Stimulated activated CD8-positive, alpha-beta memory T cell treated with anti-CD3 and anti-CD28 coated beads, Interleukin-7, amount 100 ng/mL, for 24 hours (primary cell): Measurements from ENCODE around the gene ROBO4.

Experiments used
- DNase-seq: peaks from one replicate; pipeline ENCODE4 v3.0.0-alpha.2; 2020; ENCODE audit warnings: low read depth

The ROBO4 gene

DNA sequence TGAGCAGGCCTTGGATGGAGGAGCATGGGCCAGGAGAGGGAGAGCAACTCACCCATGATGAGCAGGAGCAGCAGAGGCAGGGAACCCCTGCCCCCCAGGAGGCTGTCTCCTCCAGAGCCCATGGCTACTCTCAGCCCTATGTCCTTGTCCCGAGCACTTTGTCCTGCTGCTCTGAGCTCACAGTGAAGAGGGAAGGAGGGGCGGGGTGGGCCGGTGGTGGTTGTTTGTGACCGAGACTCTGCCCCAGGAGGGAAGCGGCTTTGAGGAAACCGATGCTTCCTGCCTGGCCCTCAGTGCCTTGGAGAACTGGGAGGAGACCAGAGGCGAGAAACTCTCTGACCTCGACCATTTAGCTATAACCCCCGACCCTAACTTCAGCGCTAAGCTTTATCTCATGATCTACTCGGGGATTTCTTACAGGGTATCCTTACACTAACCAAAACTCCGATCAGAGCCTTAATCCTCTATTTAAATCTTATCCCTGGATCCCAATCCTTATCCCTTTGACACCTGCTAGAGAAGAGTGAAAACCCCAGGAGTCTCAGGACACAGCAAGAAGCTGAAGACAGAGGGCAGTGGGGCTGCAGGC is at the start of gene ROBO4:
Gene ROBO4, minus strand, starts transcription at position 192 of the 589 bp plus-strand sequence. Its CDS starts 70 bp downstream, at position 122.
- DNase-seq = no peak

DNA sequence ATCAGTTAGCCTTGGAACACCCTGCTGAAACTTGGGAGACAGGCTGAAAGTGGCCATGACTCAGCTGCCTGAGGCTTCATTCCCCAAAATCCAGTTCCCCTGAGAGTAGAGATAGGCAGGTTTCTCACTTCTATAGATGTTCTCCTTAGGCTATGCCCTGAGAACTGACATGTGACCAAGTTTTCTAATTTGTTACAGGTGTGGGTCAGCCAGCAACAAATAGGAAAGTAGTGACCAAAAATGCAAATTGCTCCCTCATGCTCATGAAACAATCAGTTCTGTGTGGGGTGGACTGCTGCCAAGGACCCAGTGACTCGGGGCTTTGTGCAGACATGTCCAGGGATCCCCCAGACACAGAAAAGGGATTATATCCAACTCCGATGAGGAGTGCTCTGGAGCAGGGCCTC is 49.1 kb upstream of the ROBO4 start:
- no peak for DNase-seq

DNA sequence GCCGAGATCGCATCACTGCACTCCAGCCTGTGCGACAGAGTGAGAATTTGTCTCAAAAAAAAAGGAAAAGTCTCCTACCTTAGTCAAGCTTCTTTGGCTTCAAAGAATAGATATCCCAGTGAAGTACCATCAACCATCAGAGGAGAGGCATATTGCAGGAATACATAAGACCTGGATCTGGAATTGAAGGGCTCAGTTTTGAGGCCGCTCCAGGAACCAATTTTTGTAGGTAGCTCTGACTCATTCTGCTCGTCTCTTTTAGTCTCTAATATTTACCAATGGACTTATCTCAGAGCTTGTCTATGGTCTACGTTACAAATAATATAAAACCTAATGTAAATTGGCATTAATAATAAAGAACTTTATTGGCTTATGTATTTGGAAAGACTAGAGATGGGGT is 48.2 kb upstream of the ROBO4 start:
- no peak for DNase-seq

DNA sequence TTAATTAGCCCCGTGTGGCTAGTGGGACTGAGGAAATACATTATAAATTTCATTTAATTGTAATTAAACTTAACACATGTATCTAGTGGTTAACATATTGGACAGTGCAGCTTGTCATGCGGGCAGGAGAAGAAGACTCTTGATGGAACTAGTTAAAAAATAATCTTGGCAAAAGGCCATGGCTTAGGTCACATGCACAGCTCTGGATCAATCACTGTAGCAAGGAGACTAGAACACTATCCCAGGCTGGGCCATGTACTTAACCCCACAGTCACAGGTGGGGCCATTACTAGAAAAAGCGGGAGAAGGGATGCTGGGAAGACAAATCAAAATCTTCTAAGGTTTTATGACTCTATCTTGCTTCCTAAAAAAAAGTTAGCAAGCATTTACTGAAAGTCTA is 46.9 kb upstream of the ROBO4 start:
- DNase-seq = no peak

DNA sequence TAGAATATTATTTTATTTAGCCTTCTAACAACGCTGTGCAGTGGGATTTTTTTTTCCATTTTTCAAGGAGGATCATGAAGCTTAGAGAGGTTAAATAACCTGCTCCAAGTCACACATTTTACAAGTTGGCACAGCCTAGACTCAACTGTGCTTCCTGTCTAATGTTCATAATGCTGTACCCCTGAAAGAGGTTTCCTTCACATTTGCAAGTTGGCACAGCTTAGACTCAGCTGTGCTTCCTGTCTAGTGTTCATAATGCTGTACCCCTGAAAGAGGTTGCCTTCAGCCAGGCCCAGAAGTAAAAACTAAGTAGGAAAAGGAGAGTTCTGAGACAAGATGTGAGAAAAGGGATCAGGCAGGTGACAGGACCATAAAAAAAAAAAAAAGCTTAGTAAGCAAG is 46.1 kb upstream of the ROBO4 start:
- no peak for DNase-seq

DNA sequence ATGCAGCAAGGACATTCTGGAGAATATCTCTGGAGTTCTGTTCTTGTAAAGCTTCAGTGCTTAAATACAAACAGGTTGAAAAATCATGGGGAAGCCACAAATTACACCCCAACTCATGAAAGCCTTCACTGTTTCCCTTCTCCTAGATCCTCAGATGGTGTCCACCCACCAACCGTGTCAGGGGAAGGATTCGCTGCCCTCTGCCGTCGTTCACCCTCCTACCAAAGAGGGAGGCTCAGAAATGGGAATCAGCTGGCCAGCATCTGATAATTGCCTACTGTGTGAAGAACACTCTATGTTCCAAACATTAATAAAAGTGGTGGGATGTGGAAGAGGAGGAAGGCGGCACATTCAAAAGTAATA is 45.6 kb upstream of the ROBO4 start:
- no peak for DNase-seq

DNA sequence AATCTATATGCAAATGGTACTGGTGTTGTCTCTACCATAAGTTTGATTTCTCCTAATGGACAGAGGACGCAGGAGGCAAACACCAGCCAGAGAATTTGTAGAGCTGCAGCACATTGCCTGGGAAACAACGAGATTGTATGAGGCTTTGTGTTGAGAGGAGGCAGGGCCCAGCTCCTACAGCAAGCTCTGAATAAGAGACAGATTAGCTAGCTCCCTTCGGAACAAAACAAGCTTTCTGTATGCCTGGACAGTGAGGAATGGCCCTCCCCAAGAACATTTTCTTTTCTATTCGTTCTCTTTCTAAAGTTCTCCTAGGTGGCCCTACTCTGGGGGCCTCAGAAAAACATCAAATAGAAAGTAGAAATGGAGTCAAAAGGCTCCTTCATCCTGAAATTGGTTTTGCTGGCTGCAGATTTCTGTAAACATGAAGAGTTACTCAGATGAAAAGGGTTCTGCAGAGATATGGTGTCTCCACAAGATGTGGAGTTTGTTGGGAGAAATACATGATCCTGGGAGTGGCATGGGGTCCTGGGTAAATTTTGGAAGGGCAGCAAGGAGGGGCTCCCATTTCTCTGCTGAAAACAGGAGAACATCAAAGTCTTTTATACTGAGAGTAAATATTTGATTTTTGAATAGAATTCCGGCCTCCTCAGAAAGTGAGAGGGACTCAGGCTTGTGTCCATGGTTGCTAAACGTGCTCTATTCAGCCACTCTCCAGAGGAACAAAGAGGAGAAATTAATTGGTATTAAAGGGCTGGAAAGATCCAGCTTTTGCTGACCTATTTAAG is 45.0 kb upstream of the ROBO4 start:
- no peak for DNase-seq

DNA sequence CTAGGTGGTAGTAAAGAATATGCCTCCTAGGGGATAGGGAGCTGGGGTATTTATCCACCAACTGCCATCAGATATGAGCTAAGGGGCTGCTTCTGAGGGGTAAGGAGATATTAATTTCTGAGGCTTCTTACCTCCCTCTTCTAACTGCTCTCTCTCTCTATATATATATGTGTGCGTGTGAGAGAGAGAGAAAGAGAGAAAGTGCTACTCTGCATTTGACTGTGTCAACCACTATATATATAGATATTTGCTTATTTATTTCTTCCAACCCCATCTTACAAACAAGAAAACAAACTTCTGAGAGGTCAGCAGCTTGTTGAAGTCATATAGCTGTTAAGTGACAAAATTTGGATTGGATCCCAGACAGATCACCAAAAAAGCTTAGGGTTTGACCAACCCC is 44.0 kb upstream of the ROBO4 start:
- no peak for DNase-seq

DNA sequence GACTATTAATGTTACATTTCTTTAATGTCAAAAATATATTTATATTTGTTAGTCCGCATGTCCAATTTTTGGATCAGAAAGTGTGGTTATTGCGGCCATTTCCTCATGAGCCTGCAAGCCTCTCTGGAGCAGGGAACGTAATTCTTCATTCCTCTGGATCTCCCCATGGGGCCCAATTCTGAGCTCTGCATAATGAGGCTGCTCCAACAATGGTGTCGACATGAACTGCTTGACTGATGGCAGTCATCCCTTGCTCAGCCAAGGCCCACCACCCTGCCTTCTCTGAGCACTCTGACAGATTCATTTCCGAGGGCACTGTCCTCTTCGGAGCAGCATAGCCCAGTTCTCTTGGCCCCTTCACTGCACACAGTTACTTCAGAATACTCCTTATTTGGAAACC is 41.3 kb upstream of the ROBO4 start:
- no peak for DNase-seq

DNA sequence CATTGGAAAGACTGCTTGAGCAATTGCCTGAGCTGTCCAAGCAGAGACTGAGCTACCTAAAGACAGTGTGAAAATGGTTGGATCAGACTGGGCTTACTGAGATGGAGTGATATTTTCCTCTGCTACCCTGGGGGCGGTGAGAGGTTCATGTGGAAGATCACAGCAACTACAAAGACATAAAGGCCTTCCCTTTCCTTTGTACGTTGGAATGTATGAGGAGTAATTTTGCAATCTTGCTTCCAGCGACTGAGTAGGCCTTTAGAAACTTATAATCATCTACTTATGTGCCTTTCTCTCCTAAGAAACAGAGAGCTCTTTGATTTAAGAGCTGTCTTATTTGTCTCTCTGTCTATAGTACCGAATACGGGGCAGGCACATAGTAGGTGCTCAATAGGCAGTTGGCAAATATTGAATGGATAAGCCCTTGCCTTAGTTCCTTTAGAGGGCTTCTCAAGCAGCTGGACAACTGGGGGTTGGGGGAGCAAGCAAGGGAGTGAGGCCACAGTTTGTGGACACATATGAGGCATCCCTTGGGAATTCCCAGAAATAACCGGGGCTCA is 40.6 kb upstream of the ROBO4 start:
- DNase-seq = no peak

DNA sequence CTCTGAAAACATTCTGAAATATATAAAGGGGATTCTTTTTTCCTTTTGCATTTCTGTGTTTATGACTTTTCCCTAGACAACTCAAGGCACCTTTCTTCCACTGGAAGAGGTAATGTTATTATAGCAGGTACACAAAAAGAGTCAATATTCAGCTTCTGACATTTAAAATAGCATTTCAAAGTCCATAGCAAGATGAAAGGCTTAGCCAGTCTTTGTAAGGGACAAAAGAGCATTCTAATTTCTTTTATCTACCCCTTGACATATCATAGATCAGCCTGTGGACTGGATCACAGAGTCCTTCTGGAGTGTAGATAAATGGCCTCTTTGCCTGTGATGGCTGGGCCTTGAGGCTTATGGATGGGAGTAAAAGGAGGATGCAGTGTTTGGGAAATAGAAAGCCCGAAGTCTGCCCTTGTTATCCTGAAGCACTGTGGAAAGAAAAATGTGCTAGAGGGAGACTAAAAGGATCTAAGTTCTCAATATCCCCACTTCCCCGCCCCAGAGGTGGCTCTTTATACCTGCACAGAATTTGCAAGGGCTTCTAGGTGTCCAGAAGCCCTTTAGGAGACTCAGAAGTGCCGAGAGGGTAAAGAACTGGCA is 39.8 kb upstream of the ROBO4 start:
- DNase-seq = no peak

DNA sequence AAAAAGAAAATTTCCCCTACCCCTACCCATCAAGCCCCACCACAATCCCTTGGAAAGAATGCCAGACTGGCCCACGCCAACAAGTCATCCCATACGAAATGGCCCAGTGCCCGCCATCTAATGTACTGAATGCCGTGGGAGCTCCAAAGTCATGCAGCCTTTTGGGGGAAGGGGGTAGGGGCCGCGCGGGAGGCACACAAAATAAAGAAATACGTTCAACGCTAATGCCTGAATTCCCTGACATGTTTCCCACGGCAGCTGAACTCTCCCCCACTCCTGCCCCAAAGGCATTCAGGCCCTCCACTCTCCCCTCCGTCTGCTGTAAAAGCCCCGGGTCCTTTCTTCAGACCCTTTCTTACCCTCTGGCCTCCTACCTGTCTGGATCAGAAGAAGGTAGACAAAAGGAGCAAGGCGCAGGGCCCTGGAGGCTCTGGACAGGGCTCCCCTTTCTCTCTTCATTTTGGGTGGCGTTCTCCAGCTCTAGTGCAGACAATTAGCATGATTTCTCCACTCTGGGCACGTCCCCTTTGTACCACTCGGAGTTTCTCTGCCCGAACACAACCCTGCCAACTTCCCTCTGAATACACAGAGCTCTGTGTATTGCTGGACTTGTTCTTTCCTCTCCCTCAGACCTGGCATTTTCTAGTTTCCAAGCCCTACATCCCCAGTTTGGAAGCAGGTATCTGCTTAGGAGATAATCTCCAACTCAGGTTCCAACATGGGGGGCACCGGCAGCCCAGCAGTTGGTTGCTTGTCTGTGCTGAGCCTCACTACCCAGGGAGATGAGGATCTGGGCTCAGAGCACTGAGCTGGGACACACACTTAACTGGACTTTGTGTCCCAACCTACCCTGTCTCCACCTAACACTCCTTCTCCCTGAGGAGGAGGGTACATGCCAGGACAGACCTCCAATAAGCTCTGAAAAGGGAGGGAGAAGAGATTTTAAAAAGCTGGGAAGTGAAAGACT is 38.2 kb upstream of the ROBO4 start, which contains the start of gene HEPACAM:
Gene HEPACAM, minus strand, starts transcription at position 500 of the 967 bp plus-strand sequence. Its CDS starts 41 bp downstream, at position 459.
- DNase-seq = no peak

DNA sequence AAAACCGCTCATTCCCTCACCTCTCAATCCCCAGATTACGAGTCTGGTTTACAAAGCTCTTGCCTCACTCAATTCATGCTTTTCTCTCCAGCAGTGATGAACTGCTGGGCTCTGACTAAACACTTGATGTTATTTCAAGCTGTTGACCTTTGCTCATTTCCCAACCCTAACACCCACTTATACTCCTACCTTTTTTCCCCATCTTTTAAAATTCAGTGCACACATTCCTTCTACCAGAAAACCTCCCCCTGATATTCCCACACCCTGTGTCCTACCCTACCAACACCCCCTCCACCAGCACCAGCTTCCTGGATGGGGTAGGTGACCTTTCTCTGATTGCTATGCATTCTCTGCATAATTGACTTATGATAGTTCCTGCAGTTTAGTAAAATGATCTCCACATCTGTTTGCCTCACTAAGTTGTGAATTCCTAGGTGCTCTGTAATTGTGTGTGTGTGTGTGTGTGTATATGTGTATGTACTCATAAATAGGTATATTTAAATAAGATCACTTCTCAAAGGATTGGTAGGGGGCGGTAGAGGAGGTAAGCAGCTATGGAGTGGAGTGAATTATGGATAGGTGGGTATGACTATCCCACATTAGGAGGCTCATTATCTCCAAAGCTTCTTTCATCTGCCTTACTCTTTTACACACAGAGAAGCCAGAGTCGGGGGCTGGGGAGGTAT is 37.3 kb upstream of the ROBO4 start:
- DNase-seq = no peak

DNA sequence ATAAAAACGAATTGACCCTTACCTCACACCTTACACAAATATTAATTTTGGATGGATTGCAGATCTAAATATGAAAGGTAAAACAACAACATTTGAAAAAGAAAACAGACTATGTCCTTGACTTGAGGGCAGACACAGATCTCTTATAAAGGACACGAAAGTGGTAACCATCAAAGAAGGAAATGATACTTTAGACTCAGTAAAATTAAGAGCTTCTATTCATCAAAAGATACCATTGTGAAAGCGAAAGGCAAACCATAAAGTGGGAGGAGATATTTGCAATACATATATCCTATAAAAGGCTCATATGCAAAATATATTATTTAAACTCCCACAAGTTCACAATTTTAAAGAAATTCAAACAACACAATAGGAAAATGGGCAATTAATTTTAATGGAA is 33.1 kb upstream of the ROBO4 start:
- DNase-seq = no peak

DNA sequence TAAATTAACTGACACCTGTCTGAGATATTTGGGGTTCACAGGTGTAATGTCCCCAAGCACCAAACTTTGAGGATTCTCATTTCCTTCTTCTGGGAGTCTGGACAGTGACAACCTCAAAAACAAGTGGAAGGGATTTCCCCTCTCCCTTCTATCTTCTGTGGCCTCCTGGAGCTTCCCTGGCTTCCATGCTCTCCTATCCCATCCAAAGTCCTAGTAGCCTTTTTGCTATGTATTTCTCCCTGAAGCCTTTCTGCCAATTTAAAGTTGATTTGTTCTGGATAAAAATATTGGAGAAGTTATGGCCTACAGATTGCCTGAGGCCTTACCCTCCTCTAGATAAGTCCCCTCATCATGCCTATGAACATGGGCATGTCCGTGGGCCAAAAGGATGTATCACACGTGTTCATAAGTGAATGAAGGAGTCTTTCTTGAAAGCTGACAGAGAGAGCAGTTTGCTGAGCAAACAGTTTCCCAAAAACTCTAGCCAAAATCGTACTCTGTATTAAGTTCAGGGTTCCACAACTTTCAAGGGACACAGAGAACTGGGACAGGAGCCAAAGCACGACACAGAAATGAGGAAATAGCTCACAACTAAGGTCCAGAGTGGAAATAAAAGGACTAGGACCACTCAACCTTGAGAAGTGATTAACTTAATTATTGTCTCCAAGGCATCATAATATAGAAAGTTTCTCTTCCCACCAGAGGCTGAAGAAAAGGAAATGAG is 31.4 kb upstream of the ROBO4 start:
- DNase-seq = no peak

DNA sequence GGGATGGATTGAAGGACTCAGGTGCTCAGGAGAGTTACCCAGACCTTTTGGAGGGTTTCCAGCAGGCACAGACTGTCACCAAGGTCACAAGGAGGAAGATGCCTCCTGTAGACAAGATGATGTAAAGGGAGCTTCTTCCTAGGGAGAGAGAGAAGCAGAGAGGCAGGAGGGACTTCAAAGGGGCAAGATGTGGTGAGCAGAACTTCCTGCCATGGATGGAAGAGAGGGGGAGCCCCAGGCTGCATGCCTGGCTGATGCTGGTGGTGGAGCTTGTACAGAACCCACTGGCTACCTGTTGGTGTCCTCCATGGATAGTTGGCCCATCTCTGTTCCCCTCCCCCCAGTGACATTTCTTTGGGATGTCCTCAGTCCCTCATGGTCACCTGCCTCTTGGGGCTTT is 25.6 kb upstream of the ROBO4 start:
- no peak for DNase-seq

DNA sequence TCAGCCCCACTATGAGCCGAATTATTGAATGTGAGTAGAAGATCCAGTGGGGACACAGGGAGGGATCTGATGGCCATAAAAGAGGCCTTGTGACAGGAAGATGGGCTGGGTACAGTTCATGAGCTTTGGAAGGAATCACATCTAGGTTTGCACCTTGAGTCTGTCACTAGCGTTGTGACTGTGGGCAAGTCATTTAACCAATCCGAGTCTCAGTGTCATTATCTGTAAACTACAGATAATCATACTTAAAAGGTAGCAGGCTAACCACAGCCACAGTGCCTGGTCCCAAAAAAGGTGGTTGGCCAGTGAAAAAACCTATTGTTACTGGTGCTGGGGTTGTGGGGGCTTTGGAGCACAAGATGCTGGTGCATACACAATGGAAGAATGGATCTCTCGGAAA is 25.2 kb upstream of the ROBO4 start:
- DNase-seq = no peak

DNA sequence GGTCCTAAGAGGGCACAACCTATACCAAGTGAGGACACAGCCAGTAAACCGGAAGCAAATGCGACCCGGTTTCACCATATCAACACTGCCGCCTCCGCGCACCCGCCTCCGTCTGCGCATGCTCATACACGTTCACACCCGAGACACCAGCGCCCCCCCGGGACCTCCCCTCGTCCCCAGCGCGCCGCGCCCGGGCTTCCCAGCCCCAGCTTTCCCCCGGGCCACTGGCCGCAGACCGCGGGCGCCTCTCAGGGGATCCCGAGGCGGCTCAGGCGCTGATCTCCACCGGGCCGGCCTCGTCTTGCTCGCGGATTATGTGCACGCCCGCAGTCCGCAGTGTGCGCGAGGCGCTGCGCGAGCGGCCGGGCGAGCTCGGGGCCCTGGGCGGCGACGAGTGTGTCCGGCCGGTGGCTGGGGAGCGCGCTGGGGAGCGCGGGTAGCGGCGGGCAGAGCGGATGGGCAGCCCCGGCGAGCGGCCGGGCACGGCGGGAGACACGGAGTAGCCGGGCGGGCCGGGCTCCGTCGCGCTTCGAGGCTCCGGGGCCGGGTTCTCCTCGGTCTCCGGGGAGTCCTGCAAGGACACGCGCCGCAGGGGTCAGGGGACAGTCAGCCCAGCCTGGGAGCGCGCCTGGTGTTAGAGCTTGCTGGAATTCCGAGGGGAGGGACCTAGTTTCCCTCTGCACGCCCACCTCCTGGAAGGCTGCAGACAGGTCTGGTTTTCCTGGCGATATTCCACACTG is 23.4 kb upstream of the ROBO4 start:
- peak; percentile 50 for DNase-seq

DNA sequence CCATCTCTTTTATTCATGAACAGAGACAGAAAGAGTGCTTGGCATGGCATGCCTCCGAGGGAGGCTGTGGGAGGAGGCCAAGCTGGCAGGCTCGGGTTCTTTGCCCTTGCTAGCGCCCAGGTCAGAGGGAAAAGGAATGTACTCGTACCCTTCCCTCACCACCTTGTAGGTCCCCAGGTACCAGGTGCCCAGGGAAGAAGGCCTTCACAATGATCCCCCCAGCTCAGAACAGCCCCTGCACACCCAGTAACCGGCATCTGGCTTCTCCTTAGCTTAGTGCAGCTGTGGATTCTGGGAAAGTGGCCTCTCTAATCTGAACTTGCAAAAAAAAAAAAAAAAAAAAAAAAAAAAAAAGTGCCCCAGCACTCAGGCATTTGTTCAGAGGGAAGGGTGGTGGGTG is 22.7 kb upstream of the ROBO4 start:
- no peak for DNase-seq

DNA sequence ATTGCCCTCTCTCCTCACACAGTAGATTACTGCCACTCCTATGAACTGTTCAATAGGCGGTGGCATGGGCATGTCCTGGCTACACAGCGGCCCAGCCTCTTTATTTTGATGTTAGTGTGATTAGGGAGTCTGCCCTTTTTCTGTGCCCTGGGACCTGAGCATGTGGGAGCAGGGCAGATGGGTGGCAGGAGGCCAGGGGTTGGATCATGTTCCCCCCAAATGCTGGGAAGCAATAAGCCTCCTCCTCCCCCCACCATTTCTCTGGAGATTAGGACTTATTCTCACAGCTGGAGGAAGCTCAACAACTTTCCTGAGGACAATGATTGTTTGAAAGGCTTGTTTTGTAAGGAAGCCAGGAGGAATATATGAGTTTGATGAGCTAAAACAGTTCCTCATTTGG is 22.2 kb upstream of the ROBO4 start:
- no peak for DNase-seq
